Smooth muscle cell (in vitro differentiated cells): ENCODE data around the gene PDE4D. TPM values are rescaled to one million over a fixed set of nuclear protein-coding genes. Genes with fewer than 3 reads are reported as not detected.

Source experiments
- DNase-seq: peaks from one replicate; lab custom pipeline; 2025; ENCODE audit not compliant: unreplicated experiment; lab: John Stamatoyannopoulos, UW
- H2AFZ ChIP-seq: fragments of 200-600 bp; sonication (generic); 2 replicates; pipeline ENCODE4 v1.6.0; 2016; ENCODE audit warnings: antibody characterized with exemption, low read depth, mild to moderate bottlenecking
- H3F3A ChIP-seq: fragments of 200-600 bp; sonication (generic); 2 replicates; pipeline ENCODE4 v1.6.0; 2017; ENCODE audit warnings: antibody characterized with exemption, low read depth
- H3K27ac ChIP-seq: fragments of 200-600 bp; sonication (generic); 2 replicates; pipeline ENCODE4 v1.5.1; 2016; ENCODE audit warnings: low read depth, mild to moderate bottlenecking
- H3K27me3 ChIP-seq: fragments of 200-600 bp; sonication (generic); 2 replicates; pipeline ENCODE4 v1.6.1; 2016; ENCODE audit warnings: low read depth, mild to moderate bottlenecking
- H3K36me3 ChIP-seq: fragments of 200-600 bp; sonication (generic); 2 replicates; pipeline ENCODE4 v1.5.1; 2016; ENCODE audit warnings: low read depth
- H3K4me1 ChIP-seq: fragments of 200-600 bp; sonication (generic); 2 replicates; pipeline ENCODE4 v1.5.1; 2016; ENCODE audit warnings: low read depth
- H3K4me2 ChIP-seq: fragments of 200-600 bp; sonication (generic); 2 replicates; pipeline ENCODE4 v1.6.0; 2016; ENCODE audit warnings: mild to moderate bottlenecking
- H3K4me3 ChIP-seq: fragments of 200-600 bp; sonication (generic); 2 replicates; pipeline ENCODE4 v1.5.1; 2016; ENCODE audit warnings: mild to moderate bottlenecking
- H3K79me2 ChIP-seq: fragments of 200-600 bp; sonication (generic); 2 replicates; pipeline ENCODE4 v1.6.0; 2016; ENCODE audit warnings: low read depth, mild to moderate bottlenecking
- H3K9ac ChIP-seq: fragments of 200-600 bp; sonication (generic); 2 replicates; pipeline ENCODE4 v1.6.0; 2016; ENCODE audit warnings: low read depth
- H3K9me3 ChIP-seq: fragments of 200-600 bp; sonication (generic); replicated peaks from 2 replicates; pipeline ENCODE4 v1.5.1; 2016; ENCODE audit warnings: low read depth
- H4K20me1 ChIP-seq: fragments of 200-600 bp; sonication (generic); 2 replicates; pipeline ENCODE4 v1.6.0; 2016; ENCODE audit warnings: low read depth
- WGBS: methylation state at CpG from one replicate; pipeline ENCODE4 v1.1.7; 2016; ENCODE audit warnings: low lambda C conversion rate; 5-methylcytosine and 5-hydroxymethylcytosine counted together
- polyA plus RNA-seq: library from polyadenylated mRNA; unstranded; fragments of >200 nt; fragmentation: Nextera tagmentation; extraction: Ambion mirVana; gene quantifications from 2 replicates; pipeline ENCODE4 v1.2.1, GENCODE V29; 2016
- total RNA-seq: library from RNA; depleted of rRNA; stranded (reverse); fragments of >200 nt; gene quantifications from 2 replicates; pipeline ENCODE4 v1.2.3, GENCODE V29; 2014
- TF ChIP-seq, protein P1 (sequence below): fragments of 200-600 bp; sonication (generic); IDR thresholded peaks from 2 replicates; pipeline ENCODE4 v1.5.1; 2017; ENCODE audit warnings: borderline replicate concordance, mild to moderate bottlenecking, antibody characterized with exemption; ENCODE audit not compliant: insufficient read depth, poor library complexity, severe bottlenecking

PDE4D gene
- total and polyA plus RNA-seq, 2 experiments from 2014 or later = 16.4 to 61.0 TPM

- H3K9ac ChIP-seq = no peak overlapping the region
- DNase-seq = no peak
- no peaks in the 10 kb centered on the region for H3K27me3 ChIP-seq
- H3K9me3 ChIP-seq = no peaks in the 10 kb centered on the region
- H3K79me2 ChIP-seq = no peaks in the 10 kb centered on the region
- H3F3A ChIP-seq = no peaks in the 10 kb centered on the region
- 75% methylated on average over 17 of the region's 17 CpGs for WGBS
- no peak overlapping the region for H2AFZ ChIP-seq
- H4K20me1 ChIP-seq = peaks cover 79% of the 10 kb centered on the region
- H3K36me3 ChIP-seq = no peaks in the 10 kb centered on the region
- no peak overlapping the region for H3K4me2 ChIP-seq
- no peak overlapping the region for H3K27ac ChIP-seq
- no peaks in the 10 kb centered on the region for H3K4me1 ChIP-seq
- TF ChIP-seq, protein P1, sequence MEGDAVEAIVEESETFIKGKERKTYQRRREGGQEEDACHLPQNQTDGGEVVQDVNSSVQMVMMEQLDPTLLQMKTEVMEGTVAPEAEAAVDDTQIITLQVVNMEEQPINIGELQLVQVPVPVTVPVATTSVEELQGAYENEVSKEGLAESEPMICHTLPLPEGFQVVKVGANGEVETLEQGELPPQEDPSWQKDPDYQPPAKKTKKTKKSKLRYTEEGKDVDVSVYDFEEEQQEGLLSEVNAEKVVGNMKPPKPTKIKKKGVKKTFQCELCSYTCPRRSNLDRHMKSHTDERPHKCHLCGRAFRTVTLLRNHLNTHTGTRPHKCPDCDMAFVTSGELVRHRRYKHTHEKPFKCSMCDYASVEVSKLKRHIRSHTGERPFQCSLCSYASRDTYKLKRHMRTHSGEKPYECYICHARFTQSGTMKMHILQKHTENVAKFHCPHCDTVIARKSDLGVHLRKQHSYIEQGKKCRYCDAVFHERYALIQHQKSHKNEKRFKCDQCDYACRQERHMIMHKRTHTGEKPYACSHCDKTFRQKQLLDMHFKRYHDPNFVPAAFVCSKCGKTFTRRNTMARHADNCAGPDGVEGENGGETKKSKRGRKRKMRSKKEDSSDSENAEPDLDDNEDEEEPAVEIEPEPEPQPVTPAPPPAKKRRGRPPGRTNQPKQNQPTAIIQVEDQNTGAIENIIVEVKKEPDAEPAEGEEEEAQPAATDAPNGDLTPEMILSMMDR = peak; percentile 43
- no peak overlapping the region for H3K4me3 ChIP-seq
Observed at GRCh38 chr5:59496524-59497134, 396.9 kb downstream of the PDE4D start.

DNA sequence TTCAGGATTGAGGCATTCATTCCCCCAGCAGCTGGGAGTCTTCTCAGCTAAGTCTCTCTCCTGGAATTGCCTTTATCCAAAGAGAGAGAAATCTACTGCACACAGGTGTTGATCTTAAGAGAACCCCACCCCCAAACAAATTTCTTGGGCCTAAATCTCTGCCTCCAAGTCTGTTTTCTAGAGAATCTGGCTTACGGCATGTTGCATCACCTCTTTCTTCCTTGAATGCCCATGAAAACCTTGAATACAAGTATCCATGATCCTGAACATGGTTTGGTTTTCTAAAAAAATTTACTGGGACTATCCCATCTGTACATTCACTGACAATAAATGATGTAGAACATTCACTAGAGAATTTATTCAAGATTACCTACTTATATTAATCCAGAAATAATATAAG, 401.6 kb downstream of the PDE4D start:
- TF ChIP-seq, protein P1 = no peak
- no peaks in the 10 kb centered on the region for H3K9me3 ChIP-seq
- H3K27me3 ChIP-seq = no peaks in the 10 kb centered on the region
- H4K20me1 ChIP-seq = peaks cover 52% of the 10 kb centered on the region
- no peaks in the 10 kb centered on the region for H3K36me3 ChIP-seq
- H3F3A ChIP-seq = no peaks in the 10 kb centered on the region
- H3K27ac ChIP-seq = no peak overlapping the region
- H3K4me2 ChIP-seq = no peak overlapping the region
- H3K4me1 ChIP-seq = peaks cover 8% of the 10 kb centered on the region
- H2AFZ ChIP-seq = no peak overlapping the region
- H3K4me3 ChIP-seq = no peak overlapping the region
- no peaks in the 10 kb centered on the region for H3K79me2 ChIP-seq
- no peak for DNase-seq
- 91% methylated on average over 1 of the region's 1 CpG for WGBS
- no peak overlapping the region for H3K9ac ChIP-seq

- DNase-seq = no peak
- TF ChIP-seq, protein P1 = no peak
Observed at GRCh38 chr5:59489551-59489950, 404.0 kb downstream of the PDE4D start.

More at GRCh38 chr5:59489551-59489950, 404.0 kb downstream of the PDE4D start:
- 89% methylated on average over 1 of the region's 1 CpG for WGBS
- H3K4me3 ChIP-seq = no peak overlapping the region
- peaks cover 43% of the 10 kb centered on the region for H4K20me1 ChIP-seq
- H3K9me3 ChIP-seq = no peaks in the 10 kb centered on the region
- no peak overlapping the region for H3K9ac ChIP-seq
- H3K4me1 ChIP-seq = peaks cover 8% of the 10 kb centered on the region
- no peaks in the 10 kb centered on the region for H3K36me3 ChIP-seq
- peak overlapping the region; percentile 15 for H3K4me2 ChIP-seq
- H2AFZ ChIP-seq = no peak overlapping the region
- H3K79me2 ChIP-seq = no peaks in the 10 kb centered on the region
- H3K27me3 ChIP-seq = no peaks in the 10 kb centered on the region
- H3K27ac ChIP-seq = no peak overlapping the region
- no peaks in the 10 kb centered on the region for H3F3A ChIP-seq
